HuH-7.5 (cell line): ENCODE results near the gene PRTFDC1.
"Not testable (repeated sequence)": the region's sequence is repeated elsewhere in the genome, so short reads cannot be mapped to it uniquely, and the experiment has no call there.

ENCODE experiments used
- DNase-seq: peaks from one replicate; pipeline ENCODE4 v3.0.0; 2011; ENCODE audit warnings: low spot score

Gene PRTFDC1

DNA sequence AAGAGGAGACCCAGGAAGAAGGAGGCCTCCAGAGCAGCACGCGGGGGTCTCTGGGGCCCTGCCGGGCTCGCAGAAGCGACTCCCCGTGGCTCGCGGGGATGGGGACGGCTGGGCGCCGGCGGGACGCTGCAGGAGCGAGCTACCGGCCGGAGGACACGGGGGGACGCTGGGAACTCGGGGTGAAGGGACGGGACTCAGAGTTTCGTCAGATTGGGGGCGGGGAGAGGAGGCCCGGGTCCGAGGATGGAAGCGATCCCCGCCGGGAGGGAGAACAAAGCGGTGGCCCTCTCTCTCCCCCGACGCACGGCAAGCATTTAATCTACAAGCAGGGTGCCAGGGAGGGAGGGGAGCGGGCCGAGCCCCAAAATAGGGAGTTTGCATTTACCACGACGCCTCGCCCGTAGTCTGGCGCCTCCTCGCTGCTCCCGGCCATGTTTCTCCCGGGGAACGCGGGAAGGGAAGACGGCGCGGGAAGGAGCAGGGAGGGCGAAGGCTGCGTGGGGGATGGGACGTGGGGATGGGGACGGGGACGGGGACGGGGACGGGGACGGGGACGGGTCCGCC is at the start of gene PRTFDC1:
Gene PRTFDC1, minus strand, starts transcription at position 464 of the 564 bp plus-strand sequence. Its CDS starts 31 bp downstream, at position 433.
- DNase-seq: peak; percentile 59

GRCh38 chr10:24998044-24998443 is 45.6 kb upstream of the PRTFDC1 start:
- no peak for DNase-seq

DNA sequence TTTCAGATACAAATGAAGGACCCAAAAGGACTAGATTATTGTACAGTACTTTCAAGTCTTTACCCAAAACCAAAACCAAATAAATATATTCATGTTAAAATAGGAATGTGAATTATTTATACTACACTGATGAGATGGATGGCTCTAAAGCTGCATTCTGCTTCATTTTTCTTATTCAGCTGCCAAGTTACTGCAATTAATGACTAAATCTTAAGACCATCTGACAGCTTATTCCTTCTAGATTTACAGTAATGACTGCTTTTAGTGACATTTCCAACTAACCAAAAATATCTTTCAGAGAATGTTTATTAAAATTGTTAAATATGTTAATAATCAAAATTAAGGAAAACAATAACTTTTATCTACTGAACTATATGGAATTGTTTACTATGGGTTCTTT is 42.7 kb upstream of the PRTFDC1 start:
- no peak for DNase-seq

- no peak for DNase-seq
Measured at GRCh38 chr10:24993237-24993958, 41.0 kb upstream of the PRTFDC1 start.

GRCh38 chr10:24992512-24993133 is 40.2 kb upstream of the PRTFDC1 start:
- DNase-seq: no peak

- no peak for DNase-seq
Measured at GRCh38 chr10:24991298-24991697, 38.9 kb upstream of the PRTFDC1 start.

DNA sequence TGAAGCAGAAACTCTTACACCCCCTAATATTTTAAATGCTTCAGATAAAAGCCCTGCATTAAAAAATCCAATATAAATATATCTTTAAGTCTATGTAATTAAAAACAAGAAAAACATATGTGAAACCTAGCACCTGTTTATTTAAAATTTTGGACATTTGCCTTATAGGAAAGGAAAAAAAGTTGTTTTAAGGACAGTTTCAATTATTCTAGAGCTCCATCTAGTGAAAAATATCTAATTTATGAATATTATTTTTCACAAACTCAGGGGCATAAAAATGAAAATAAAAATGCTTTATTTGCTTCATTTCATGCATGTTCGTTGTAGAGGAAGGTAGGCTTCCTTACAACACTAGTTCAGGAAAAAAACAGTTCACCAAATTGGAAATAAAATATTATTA is 37.5 kb upstream of the PRTFDC1 start:
- no peak for DNase-seq

- no peak for DNase-seq
Measured at GRCh38 chr10:24988831-24989640, 36.6 kb upstream of the PRTFDC1 start.

DNA sequence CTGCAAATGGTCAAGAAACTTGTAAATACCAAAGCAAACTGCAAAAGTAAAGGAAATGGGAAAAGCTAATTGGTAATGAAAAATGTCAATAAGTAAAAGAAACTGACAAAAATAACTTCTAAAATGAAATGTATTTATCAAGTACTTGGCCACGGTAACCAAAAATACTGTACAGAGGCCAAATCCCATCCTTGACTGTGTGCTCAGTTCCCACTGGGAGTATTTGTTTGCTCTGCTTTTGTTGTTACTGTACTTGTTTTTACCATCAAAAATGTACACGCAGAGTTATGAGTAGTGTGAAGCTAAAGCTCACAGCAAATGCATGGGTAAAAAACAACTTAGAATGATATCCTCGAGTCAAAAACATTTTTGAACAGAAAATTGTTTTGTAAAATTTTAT is 32.5 kb upstream of the PRTFDC1 start:
- no peak for DNase-seq

GRCh38 chr10:24983946-24984345 is 31.5 kb upstream of the PRTFDC1 start:
- DNase-seq: no peak

- no peak for DNase-seq
Measured at GRCh38 chr10:24983130-24983529, 30.7 kb upstream of the PRTFDC1 start.

DNA sequence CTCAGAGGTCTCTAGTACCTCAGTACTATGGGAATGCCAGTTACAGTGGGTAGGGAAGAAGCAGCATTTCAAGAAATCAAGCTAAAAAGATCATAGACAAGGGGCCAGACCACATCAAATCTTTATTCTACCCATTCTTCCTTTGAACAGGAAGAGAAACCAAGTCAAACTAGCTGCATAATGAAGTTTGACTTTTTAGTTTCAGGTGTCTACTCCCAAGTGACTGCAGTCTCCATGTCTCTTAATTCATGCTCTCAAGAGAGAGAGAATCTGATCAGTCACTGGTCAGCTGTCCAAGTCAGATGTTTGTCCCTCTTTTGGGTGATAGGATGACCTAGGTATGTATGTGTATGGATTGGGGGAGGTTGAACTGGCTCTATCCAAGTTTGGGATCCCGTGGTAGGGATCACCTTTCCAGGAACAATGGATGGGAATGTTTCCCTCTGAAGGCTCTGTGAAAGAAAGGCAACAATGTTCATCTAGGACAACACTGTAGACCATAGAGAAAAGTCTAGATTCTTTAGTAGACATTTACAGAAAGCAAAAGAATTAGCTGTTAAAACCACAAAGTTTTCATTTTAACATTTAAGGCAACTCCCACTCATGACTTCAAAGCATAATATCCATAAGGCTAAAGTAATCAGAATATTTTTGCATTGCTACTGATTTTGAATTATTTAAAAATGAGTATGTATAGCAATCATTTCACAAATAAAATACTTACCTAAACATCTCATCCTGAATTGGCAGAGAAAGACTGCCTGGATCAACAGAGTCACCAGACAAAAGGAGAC is 30.1 kb upstream of the PRTFDC1 start:
- DNase-seq: no peak

- DNase-seq: no peak
Measured at GRCh38 chr10:24981161-24981710, 28.8 kb upstream of the PRTFDC1 start.

DNA sequence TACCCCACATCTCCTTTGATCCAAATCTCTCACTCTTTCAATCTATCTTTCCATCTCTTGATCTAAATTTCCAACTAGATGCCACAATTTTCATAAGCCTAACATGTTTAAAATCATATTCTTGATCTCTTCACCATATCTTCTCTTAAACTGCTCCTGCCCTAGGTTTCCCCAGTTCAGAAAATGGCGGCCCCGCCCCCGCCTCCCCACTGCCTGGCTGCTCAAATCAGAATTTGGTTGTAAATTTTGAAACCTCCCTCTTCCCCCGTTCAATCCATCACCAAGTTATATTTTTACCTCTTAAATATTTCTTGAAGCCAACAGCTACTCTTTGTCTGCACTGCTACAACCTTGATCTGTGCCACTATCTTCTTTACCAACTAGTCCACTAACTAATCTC is 27.3 kb upstream of the PRTFDC1 start:
- DNase-seq: no peak

GRCh38 chr10:24974976-24975375 is 22.6 kb upstream of the PRTFDC1 start:
- no peak for DNase-seq

- DNase-seq: no peak
Measured at GRCh38 chr10:24973163-24973562, 20.8 kb upstream of the PRTFDC1 start.

GRCh38 chr10:24971374-24971773 is 19.0 kb upstream of the PRTFDC1 start:
- no peak for DNase-seq

GRCh38 chr10:24969841-24970281 is 17.5 kb upstream of the PRTFDC1 start:
- no peak for DNase-seq

DNA sequence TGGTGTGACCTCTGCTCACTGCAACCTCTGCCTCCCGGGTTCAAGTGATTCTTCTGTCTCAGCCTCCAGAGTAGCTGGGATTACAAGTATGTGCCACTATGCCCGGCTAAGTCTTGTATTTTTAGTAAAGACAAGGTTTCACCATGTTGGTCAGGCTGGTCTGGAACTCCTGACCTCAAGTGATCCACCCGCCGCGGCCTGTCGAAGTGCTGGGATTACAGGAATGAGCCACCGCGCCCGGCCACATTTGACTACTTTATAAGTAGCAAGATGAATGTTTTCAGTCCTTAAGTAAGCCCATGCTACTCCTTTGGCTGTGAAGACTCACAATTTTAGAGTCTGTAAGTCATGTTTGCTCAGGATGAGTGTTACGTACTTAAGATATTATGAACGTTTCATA is 16.5 kb upstream of the PRTFDC1 start:
- not testable (repeated sequence) for DNase-seq

- no peak for DNase-seq
Measured at GRCh38 chr10:24968349-24968748, 15.9 kb upstream of the PRTFDC1 start.

GRCh38 chr10:24966962-24967481 is 14.6 kb upstream of the PRTFDC1 start:
- no peak for DNase-seq
